Brain microvascular endothelial cell (primary cell): ENCODE measurements around the gene MYADML2.

Source experiments
- DNase-seq: peaks from one replicate; pipeline ENCODE4 v3.0.0-alpha.2; 2020
- H3K27ac ChIP-seq: fragments of 250-450 bp; sonication (Bioruptor Pico); 2 replicates; pipeline ENCODE4 v1.5.1; 2020; ENCODE audit warnings: mild to moderate bottlenecking, moderate library complexity
- H3K27me3 ChIP-seq: fragments of 250-450 bp; sonication (Bioruptor Pico); replicated peaks from 2 replicates; pipeline ENCODE4 v1.5.1; 2020; ENCODE audit warnings: mild to moderate bottlenecking
- H3K36me3 ChIP-seq: fragments of 250-450 bp; sonication (Bioruptor Pico); replicated peaks from 2 replicates; pipeline ENCODE4 v1.5.1; 2020; ENCODE audit warnings: mild to moderate bottlenecking
- H3K4me3 ChIP-seq: 2 replicates; pipeline ENCODE4 v1.5.1; 2011; ENCODE audit warnings: low read depth, mild to moderate bottlenecking, control low read depth, low read length, moderate library complexity
- CTCF ChIP-seq: IDR thresholded peaks from 2 replicates; pipeline ENCODE4 v1.5.1; 2011; ENCODE audit warnings: low read depth, mild to moderate bottlenecking, moderate library complexity, low read length, control low read depth, inconsistent platforms; ENCODE audit errors: missing control alignments
- in situ Hi-C: cut with HindIII; loops from 2 replicates; pipeline ENCODE4 v1.10.0; 2017; ENCODE audit warnings: low sequenced_read_pairs, low pct_ligation_motif_present

MYADML2 gene

DNA sequence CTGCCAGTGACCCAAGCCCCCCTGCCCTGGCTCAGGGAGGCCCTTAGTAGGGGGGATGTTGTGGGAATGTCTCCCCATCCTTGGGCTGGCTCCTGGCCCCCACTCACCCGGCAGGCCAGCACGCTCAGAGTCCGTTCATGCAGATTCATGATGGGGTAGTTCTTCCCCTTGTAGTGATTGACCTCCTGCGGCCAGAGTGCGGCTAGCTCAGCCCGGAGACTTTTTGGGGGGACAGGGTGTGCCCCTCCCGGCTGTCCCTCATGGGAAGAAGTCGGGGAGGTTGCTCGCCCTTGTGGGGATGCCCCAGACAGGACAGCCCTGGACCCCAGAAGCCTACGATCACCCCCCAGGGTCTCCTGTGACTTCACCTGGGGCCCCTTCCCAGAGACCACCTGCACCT is 41.0 kb downstream of the MYADML2 start:
- no peaks in the 10 kb centered on the region for H3K27me3 ChIP-seq
- no peak overlapping the region for H3K4me3 ChIP-seq
- H3K27ac ChIP-seq = no peak overlapping the region
- no peaks in the 10 kb centered on the region for H3K36me3 ChIP-seq
- no peak for DNase-seq
- in situ Hi-C loops = no loop called here
- no peak for TF ChIP-seq CTCF

GRCh38 chr17:81905424-81905875 is 41.6 kb downstream of the MYADML2 start:
- in situ Hi-C loops = no loop called here
- Histone ChIP-seq H3K4me3 (no peak overlapping the region), H3K27me3 (no peaks in the 10 kb centered on the region), H3K36me3 (no peaks in the 10 kb centered on the region), H3K27ac (no peak overlapping the region)
- TF ChIP-seq CTCF = no peak
- no peak for DNase-seq

- H3K27me3 ChIP-seq = no peaks in the 10 kb centered on the region
- peaks cover 3% of the 10 kb centered on the region for H3K36me3 ChIP-seq
- H3K27ac ChIP-seq = no peak overlapping the region
- no peak overlapping the region for H3K4me3 ChIP-seq
- in situ Hi-C loops = no loop called here
- no peak for TF ChIP-seq CTCF
- no peak for DNase-seq
Measured at GRCh38 chr17:81904600-81905423, 42.2 kb downstream of the MYADML2 start.

GRCh38 chr17:81903896-81904599 is 43.0 kb downstream of the MYADML2 start:
- peaks cover 6% of the 10 kb centered on the region for H3K36me3 ChIP-seq

DNA sequence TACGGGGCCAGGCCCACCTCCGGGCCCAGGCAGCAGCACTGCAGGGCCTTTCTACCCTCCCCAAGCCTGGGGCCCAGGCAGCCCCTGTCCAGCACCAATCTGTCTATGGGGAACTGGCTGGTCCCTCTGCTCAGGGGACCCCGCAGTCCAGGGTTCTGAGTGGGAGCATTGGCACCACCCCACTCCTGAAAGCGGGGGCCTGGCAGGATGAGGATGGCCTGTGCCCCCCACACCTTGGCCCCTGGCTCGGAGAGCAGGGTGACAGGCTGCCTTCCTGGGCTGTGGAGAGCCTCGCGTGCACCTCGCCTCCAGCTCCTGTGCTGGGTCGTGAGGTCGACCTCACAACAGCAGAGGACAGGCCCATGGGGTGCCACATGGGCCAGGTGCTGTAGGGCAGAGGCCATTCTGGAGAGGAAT is 43.6 kb downstream of the MYADML2 start:
- Histone ChIP-seq H3K27me3 (no peaks in the 10 kb centered on the region), H3K27ac (no peak overlapping the region), H3K36me3 (peaks cover 6% of the 10 kb centered on the region), H3K4me3 (no peak overlapping the region)
- DNase-seq = no peak
- TF ChIP-seq CTCF = no peak
- in situ Hi-C loops = no loop called here

More at GRCh38 chr17:81903896-81904599, 43.0 kb downstream of the MYADML2 start:
- no peak for TF ChIP-seq CTCF
- in situ Hi-C loops = no loop called here
- Histone ChIP-seq H3K4me3 (no peak overlapping the region), H3K27me3 (no peaks in the 10 kb centered on the region), H3K27ac (no peak overlapping the region)
- DNase-seq = no peak
